Fibroblast of upper back skin (primary cell): Measurements from ENCODE around the gene APOL3.
"Not testable (repeated sequence)": the region's sequence is repeated elsewhere in the genome, so short reads cannot be mapped to it uniquely, and the experiment has no call there.

Source experiments
- DNase-seq: peaks from one replicate; pipeline ENCODE4 v3.0.0-alpha.2; 2013

Gene APOL3

DNA sequence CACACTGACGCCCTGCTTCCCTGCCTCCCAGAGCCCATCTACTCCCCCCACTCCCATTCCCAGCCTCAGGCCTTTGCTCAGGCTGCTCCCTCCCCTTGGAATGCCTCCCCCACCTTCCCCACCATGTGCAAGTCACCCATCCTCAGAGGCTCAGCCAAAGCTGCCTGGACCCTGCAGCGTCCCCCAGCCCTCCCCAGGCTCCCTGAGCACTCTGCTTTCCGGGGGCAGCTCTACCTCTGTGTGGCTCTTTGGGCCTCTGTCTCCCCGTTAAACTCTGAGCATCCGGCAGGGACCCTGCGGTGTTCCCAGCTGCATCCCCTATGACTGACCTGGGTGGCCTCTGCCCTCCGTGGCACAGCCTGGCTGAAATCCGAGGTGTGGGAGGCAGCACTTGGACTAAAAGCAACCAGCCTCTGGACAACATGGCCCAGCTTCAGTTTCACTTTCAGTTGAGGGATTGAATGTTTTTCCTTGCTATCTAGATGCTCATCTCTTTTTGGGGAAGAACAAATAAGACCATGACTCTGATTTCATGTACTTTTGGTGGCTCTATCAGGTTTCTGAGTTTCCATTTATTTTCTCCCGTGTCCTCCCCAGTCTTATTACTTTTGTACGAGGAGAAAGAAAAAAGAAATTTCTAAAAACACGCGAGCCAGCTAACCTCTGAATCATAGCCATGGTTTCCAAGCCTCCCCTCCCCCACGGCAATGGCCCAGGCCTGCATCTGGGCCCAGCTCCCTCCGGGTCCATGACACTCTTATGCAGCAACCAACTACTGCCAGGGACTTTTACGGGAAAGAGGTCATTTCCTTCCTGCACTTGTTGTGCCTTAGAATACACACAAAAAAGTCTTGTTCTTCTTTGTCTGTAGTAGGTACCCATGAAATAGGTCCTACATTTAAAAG, 3.8 kb downstream of the APOL3 start:
- DNase-seq: peak; percentile 69

DNA sequence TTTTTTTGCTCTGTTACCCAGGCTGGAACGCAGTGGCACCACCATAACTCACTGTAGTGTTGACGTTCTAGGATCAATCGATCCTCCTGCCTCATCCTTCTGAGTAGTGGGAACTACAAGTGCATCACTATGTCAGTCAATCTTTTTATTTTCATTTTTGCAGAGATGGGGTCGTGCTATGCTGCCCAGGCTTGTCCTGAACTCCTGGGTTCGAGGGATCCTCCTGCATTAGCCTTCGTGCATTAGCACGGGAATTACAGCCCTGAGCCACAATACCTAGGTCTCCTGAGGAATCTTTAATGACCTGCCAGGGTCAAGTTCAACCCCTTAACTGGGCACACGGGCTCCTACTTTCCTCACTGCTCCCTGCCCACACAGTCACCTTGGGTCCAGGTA, 4.4 kb downstream of the APOL3 start:
- DNase-seq: no peak

DNA sequence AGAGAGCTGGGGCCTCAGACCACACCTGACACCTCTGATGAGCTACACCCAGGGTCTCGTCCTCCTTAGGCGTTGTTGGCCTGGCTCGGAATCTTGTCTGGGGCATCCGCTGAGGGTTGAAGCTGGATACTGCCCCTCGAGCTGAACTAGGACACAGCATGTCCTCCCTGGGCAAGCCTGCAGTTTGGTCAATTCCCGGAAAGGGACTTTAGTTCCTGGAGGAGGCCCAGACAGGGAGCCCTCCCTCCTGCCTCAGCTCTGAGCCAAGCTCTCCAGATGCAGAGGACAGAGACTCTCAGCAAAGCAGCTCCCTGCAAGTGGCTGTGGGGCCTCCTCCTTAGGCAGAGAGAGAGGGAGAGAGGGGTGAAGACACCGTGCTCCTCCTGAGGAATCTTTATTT, 4.9 kb downstream of the APOL3 start:
- no peak for DNase-seq

DNA sequence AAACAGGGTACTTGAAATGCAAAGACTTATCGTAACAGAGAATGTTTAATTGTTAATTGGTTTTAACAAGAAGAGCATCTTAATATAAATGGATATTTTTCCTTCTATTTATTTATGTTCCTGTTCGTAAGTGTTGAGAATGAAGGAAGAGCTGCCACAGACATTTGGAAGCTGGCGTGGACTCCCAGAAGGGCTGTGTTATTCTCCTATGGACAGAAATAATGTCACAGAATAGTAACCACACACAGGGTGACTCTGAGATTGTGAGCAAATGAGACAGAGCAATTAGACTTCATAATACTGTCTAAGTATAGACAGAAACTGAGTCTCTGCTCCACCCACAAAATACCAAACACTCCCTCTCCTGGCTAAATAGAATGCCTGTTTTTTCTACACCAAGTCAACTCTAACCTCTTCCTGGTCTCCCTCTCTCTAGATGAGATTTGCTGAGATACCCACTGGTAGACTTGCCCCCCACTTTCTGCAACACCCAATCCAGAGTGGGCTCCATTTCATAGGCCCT, 6.1 kb downstream of the APOL3 start:
- no peak for DNase-seq

DNA sequence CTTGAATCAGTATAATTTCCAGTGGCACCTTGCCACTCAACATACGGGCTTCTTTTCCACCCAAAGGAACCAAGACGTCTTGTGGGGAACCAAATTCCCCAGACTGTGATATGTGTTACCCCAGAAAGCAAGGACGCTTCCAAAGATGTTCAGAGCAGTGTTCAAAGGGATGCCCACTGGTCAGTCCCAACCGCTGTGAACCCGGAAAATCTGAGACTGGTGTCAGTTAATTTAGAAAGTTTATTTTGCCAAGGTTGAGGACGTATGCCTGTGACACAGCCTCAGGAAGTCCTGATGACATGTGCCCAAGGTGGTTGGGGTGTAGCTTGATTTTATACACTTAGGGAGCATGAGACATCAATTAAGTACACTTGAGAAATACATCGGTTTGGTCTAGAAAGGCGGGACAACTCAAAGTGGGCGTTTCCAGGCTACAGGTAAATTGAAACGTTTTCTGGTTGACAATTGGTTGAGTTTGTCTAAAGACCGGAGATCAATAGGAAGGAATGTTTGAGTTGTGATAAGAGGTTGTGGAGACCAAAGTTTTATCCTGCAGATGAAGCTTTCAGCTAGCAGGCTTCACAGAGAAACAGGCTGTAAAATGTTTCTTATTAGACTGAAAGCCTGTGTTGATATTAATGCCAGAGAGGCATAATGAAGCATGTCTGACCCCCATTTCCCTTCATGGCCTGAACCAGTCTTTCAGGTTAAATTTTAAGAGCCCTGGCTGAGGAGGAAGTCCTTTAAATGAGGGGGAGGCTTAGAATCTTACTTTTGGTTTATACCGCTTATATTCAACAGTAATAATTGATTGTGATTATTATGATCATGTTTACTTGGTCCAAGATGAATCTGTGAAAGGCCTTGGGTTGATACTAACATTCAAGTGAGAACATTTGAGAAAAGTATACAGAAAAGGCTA, 6.8 kb downstream of the APOL3 start:
- DNase-seq: no peak

DNA sequence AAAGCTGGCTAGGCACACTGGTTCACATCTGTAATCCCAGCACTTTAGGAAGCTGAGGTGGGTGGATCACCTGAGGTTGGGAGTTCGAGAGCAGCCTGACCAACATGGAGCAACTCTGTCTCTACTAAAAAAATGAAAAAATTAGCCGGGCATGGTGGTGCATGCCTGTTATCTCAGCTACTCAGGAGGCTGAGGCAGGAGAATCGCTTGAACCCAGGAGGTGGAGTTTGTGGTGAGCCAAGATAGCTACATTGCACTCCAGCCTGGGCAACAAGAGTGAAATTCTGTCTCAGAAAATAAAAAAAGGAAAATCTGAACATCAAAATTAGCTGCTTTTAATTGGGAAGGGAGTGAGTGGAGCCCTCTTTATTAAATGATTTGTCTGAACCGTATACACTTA, 7.7 kb downstream of the APOL3 start:
- DNase-seq: not testable (repeated sequence)

DNA sequence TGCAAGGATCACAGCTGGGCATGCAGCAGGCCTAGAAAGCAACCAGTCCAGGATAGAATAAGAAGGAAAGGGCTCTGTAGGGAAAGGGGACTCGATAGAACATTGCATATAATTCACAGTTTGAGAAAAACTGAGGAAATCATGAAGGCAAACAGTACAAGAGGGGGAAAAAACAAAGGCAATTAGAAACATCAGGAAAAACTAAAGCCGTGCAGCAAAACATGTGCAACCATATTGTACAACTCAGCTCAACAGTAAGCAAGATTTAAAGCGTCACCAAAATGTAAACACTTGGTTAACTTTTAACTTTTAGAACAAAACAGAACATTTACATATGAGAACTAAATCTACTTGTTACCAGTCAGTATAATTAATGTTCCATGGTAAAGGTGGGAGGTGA, 8.5 kb downstream of the APOL3 start:
- no peak for DNase-seq

DNA sequence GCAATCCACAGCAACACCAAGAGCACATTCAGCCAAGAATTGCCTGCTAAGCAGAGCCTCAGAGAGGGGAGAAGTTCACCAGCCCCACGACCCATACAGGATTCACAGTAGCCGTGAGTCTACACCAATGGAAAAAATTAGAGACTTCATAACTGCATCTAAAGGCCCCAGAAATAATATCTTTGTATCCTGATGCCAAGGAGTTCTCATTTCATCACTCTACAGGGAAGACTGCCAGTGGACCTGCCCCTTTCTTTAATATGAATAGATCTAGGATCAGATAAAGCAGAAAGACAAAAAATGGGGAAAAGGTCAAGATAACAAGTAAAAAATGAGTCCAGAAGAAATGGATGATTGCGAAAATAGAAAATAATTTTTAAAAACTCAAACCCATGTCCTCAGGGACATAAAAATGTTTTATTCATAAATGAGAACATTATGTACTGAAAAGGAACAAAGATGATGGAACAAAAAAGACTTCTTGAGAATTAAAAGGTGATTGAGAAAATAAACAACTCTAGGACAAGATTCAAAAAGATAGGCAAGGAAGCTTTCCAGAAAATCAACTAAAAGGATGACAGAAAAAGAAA, 9.5 kb downstream of the APOL3 start:
- DNase-seq: peak; percentile 32

DNA sequence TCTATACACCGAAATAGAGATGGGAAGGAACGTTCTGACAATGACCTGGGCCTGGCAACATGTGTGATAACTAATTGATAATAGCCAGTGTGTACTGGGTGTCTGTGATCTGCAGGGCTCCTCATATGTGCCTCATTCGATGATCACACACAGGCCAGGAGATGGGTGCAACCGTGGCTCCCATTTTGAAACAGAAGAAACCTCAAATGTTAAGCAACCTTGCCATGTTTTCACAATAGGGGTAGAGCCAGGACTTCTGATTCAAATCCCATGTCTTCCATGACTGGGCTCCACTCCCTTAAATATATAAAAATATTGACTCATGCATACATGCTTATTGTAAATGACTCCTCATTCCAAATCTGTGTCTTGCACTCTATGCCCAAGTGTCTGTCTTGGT, 11.1 kb downstream of the APOL3 start:
- DNase-seq: no peak

DNA sequence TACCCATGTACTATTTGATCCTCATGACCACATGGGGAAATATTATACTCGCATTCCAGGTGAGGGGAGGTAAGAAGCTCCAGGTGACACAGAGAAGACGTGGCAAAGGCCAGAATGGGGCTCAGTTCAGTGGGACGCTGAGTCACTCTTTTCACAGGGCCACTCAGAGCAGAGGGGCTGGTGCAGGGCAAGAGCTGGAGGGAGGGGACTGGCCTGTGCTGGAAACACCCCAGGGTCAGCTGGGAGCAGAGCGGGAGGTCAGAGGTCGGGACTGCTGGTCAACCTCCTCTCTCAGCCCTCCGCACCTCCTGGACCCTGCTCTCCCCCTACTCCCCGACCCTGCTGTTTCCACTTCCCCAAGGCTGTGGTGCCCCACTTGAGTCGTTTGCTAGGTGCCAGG, 12.1 kb downstream of the APOL3 start:
- DNase-seq: no peak

DNA sequence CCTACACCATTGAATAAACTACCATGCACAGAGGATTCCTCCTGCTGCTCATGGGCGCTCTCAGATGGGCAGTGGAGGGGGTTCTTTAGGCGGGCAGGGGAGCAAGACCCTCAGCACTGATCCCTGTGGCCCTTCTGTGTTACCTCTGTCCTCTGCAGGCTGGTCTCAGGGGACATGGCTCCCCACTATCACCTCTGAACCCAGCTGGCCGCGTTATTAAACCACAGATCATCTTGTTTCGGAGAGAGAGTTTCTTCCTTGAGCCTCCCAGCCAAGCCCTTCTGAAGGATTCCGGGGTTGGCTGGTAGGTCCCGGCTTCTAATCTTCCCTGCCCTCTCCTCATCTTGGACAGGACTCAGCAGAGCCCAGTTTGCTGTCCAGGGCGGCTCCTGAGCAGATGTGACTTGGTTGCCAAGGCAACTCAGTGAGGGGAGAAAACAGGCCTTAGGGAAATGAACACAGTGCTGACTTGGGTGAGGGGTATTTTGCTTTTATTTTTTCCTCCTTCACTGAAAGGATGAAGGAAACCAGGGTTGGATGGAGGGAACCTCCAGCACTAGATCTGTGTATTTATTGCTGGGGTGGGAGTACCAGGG, 13.3 kb downstream of the APOL3 start:
- no peak for DNase-seq

DNA sequence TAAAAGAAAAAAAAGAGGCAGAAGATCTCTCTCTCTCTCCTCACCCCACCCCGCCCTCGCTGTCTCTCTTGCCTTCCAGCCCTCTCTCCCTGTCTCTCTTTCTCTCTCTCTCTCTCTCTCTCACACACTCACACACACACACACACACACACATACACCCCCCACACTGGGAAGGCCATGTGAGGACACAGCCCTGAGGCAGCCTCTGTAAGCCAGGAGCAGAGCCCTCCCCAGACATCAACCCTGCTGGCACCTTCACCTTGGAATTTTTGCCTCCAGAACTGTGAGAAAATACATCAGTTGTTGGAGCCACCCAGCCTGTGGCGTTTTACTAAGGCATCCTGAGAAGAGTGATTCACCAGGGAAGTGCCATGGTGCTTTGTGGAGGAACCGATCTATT, 14.7 kb downstream of the APOL3 start:
- DNase-seq: no peak

DNA sequence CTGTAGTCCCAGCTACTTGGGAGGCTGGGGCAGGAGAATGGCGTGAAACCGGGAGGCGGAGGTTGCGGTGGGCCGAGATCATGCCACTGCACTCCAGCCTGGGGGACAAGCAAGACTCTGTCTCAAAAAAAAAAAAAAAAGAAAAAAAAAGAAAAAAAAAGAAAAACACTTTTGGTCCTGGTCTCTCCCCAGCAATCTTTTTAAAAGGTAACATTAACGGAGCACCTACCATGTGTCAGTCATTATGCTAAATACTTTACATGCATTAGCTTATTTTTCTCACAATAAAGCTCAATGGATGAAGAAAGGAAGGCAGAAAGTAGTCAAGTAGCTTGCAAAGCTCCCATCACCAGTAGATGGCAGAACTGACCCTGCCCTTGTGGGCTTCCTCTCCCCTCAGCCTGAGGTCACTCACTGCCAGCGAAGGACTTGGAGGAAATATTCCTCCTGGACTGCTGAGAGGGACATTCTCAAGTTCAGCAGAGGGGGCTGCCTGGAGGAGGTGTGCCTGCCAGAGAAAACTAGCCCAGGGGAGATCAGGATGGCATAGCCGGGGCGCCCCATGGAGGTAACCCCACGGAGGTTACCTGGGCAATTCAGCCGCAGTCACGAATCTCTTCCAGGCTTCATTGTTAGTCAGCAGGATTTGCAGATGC, 15.5 kb downstream of the APOL3 start:
- DNase-seq: peak; percentile 75

DNA sequence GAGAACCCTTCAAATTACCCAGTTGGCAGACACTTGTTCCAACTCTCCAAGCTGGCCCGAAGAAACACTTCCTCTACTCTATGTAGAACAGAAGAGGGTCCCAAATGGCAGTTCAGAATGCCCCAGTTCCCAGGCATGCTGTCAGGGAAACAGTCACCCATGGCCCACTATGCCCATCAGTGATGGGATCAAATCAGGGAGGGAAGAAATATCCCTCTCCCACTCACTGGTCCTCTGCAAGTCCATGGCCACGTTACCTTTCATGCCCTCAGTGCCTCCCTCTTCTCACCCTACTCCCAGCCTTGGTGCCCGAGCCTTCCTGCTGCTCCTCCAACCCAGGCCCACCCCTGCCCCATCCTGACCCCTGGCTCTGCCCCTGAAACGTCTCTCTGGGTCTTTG, 16.6 kb downstream of the APOL3 start:
- DNase-seq: no peak

DNA sequence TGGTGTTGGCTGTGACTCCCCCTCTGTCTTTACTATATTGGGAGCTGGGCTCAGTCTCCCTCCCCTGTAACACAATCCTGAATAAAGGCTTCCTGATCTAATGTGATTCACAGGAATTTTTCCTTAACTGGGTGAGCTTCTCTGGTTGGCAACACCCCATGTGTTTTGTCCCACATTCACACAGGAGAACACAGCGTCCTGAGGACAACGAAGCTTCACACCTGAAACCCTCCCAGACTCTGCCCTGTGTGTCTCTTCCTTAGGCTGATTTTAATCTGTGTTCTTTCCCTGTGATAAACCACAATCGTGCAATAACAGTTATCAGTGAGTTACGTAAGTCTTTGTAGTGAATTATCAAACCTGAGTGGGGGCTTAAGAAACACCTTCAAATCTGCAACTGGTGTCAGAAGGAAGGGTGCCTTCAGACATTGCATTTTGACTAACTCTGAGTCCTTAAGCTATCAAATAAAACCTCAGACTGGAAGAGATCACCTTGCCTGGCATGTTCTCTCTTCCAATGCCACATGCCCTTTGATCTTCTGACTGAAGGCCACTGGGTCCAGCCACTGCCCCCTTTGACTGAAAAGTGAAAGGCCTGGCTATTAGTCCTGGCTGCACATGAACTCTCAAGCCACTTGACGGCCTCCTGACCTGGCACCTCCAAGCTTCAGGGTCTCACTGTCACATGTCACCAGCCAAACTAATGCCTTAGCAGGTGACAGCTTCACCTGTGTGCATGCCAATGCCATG, 17.3 kb downstream of the APOL3 start:
- no peak for DNase-seq

DNA sequence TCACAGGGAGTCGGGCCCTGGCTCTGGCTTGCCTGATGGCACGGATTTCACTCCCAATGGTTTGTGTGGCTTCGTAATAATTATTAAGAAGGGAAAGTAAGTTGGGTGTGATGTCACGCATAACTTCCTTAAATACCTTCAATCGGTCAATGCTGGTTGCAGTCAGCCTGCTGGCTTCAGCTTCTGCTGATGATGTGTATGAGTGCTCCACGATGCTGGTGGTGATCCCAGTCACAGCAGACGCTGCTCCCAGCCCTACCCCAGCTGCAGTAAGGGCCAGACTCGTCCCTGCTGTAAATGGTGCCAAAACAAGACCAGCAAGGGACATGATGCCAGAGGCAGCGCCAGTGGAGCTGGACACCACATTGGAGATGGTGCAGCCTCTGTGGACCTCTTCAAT, 19.1 kb downstream of the APOL3 start:
- DNase-seq: no peak

DNA sequence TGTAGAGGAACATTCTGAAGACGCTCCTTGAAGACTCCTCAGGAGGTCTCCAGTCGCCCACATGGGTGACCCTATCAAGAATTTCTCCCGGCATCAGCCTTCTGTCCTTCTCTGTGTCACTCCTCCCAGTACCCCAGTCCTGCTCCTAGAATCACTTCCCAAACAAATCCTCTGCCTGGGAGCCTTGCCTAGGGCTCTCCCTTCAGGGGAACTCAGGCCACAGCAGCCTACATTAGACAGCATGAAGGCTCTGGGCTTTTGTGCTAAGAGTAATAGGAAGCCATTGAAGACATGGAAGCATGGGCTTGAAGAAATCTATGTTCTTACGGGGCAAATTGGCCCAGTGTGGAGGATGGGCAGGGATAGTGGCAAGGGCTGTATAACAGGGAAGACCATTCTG, 21.8 kb downstream of the APOL3 start:
- DNase-seq: not testable (repeated sequence)

DNA sequence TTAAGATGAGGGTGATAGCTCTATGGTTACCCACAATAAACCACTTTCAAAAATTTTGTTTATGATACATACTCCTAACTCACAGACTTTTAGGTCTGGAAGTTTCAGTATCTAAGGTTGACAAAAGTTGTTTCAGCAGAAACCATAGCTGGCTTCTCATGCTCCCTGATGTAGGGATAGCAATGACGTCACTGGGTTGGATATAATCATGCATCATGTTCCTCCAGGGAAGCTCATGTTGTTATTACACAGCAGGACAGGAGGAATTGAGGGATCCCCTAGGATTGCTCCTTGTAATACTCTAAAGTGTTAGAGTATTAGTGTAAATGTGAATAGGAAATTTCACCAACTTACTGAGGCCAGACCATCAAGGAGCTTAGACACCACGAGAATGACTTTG, 23.6 kb downstream of the APOL3 start:
- DNase-seq: no peak

DNA sequence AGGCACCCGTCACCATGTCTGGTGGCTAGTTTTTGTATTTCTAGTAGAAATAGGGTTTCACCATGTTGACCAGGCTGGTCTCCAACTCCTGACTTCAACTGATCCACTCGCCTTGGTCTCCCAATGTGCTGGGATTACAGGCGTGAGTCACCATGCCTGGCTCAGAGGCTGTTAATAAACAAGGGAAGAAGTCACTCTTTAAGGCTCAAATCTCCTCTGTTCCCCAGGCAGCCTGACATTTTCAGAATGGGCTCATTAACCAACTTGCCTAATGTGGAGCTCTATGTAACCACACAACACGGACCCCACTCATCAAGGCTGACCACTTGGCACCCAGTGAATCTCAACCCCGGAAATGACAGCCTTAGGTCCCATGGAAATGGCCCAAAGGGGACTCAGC, 24.1 kb downstream of the APOL3 start:
- DNase-seq: peak; percentile 34

DNA sequence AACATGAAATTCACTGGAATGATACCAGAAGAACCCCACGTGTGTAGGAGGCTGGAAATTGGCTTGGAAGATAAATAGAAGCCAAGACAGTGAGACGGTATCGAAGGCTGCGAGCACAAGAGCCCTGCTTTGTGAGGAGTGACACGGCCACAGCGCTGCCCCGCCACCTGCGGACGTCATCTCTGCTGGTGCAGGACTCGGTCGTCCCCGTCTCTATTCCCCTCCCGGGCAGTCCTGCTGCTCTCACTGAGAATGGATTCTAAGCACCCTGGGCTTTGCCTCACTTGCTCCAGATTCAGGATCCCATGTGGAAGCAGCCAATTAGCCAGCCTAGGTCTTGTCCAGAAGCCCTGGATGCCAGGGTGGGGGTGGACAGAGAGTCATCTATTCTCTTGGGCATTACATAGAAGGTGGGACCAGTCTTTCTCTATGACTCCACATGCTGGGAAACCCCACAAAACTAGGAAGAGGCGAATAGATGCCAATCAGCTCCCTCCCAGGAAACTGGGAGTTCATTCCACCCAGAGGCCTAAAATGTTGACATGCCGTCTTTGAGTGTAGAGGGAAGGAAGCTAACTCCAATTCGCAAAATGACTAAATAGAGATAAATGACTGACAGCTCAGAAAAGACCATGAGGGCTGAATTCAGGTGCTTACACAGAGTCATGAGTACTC, 25.1 kb downstream of the APOL3 start:
- DNase-seq: no peak

DNA sequence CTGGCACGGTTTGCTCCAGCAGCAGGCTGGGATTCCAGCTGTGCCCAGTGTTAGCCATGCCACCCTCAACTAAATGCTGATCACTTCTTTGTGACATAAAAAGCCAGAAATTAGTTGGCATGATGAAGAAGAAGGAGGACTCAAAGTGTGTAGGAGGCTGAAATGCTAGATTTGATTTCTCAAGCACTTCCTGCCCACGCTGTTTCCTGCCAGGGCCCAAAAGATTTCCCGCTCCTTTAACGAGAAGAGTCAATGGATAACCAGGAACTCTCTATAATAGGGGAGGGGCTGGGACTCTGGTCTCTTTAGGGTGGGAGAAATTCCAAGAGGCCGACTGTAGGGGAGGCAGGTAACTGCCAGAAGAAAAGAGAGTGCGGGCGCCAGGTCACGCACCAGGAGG, 26.4 kb downstream of the APOL3 start:
- no peak for DNase-seq
